Kidney tubule cell (primary cell): ENCODE measurements around the gene PLEKHG3.
"Not testable (repeated sequence)": the region's sequence is repeated elsewhere in the genome, so short reads cannot be mapped to it uniquely, and the experiment has no call there.

Experiments used
- DNase-seq: peaks from one replicate; pipeline ENCODE4 v3.0.0-alpha.2; 2018; ENCODE audit warnings: low spot score

PLEKHG3 gene

GRCh38 chr14:64688031-64688430 lies 16.2 kb upstream of the PLEKHG3 start:
- no peak for DNase-seq

- no peak for DNase-seq
Observed at GRCh38 chr14:64688811-64689281, 15.4 kb upstream of the PLEKHG3 start.

- no peak for DNase-seq
Observed at GRCh38 chr14:64689289-64689688, 14.9 kb upstream of the PLEKHG3 start.

- not testable (repeated sequence) for DNase-seq
Observed at GRCh38 chr14:64690607-64691006, 13.6 kb upstream of the PLEKHG3 start.

- DNase-seq: no peak
Observed at GRCh38 chr14:64691376-64691775, 12.8 kb upstream of the PLEKHG3 start.

GRCh38 chr14:64692189-64692985 lies 11.8 kb upstream of the PLEKHG3 start:
- no peak for DNase-seq

- no peak for DNase-seq
Observed at GRCh38 chr14:64692986-64693809, 11.0 kb upstream of the PLEKHG3 start.

- DNase-seq: no peak
Observed at GRCh38 chr14:64693810-64694165, 10.4 kb upstream of the PLEKHG3 start.

- DNase-seq: no peak
Observed at GRCh38 chr14:64695071-64695470, 9.2 kb upstream of the PLEKHG3 start.

- peak; percentile 65 for DNase-seq
Observed at GRCh38 chr14:64696355-64696857, 7.8 kb upstream of the PLEKHG3 start.

- DNase-seq: no peak
Observed at GRCh38 chr14:64698903-64699302, 5.3 kb upstream of the PLEKHG3 start.

- no peak for DNase-seq
Observed at GRCh38 chr14:64700290-64700689, 3.9 kb upstream of the PLEKHG3 start.

GRCh38 chr14:64700894-64701293 lies 3.3 kb upstream of the PLEKHG3 start:
- DNase-seq: no peak

- peak; percentile 66 for DNase-seq
Observed at GRCh38 chr14:64701660-64702059, 2.6 kb upstream of the PLEKHG3 start.

GRCh38 chr14:64702493-64703394 lies 1.5 kb upstream of the PLEKHG3 start:
- peak; percentile 73 for DNase-seq

GRCh38 chr14:64703395-64704142 lies 655 bp upstream of the PLEKHG3 start:
- DNase-seq: no peak

- no peak for DNase-seq
Observed at GRCh38 chr14:64704743-64705380, 638 bp downstream of the PLEKHG3 start.

- peak; percentile 57 for DNase-seq
Observed at GRCh38 chr14:64705381-64706118, 1.3 kb downstream of the PLEKHG3 start.

GRCh38 chr14:64706119-64706592 lies 1.9 kb downstream of the PLEKHG3 start:
- DNase-seq: no peak
